NCI-H128 (cell line): Measurements from ENCODE around the gene MAML2.

Experiments
- DNase-seq: peaks from one replicate; lab custom pipeline; 2025; ENCODE audit not compliant: unreplicated experiment; lab: John Stamatoyannopoulos, UW

Gene MAML2

GRCh38 chr11:96160732-96161306 lies 182.2 kb downstream of the MAML2 start:
- no peak for DNase-seq

- no peak for DNase-seq
Measured at GRCh38 chr11:96159968-96160367, 183.0 kb downstream of the MAML2 start.

GRCh38 chr11:96158126-96158525 lies 184.9 kb downstream of the MAML2 start:
- DNase-seq: no peak

GRCh38 chr11:96157517-96157873 lies 185.5 kb downstream of the MAML2 start:
- no peak for DNase-seq

GRCh38 chr11:96156379-96156722 lies 186.6 kb downstream of the MAML2 start:
- DNase-seq: no peak

- DNase-seq: no peak
Measured at GRCh38 chr11:96155627-96156378, 187.2 kb downstream of the MAML2 start.

- DNase-seq: no peak
Measured at GRCh38 chr11:96154802-96155520, 188.0 kb downstream of the MAML2 start.

GRCh38 chr11:96152623-96153022 lies 190.4 kb downstream of the MAML2 start:
- DNase-seq: no peak

GRCh38 chr11:96151501-96151900 lies 191.5 kb downstream of the MAML2 start:
- DNase-seq: no peak

- no peak for DNase-seq
Measured at GRCh38 chr11:96150609-96151008, 192.4 kb downstream of the MAML2 start.

- DNase-seq: no peak
Measured at GRCh38 chr11:96149743-96150555, 193.0 kb downstream of the MAML2 start.

- no peak for DNase-seq
Measured at GRCh38 chr11:96147906-96148486, 195.0 kb downstream of the MAML2 start.

- DNase-seq: no peak
Measured at GRCh38 chr11:96147186-96147585, 195.8 kb downstream of the MAML2 start.

GRCh38 chr11:96146765-96147164 lies 196.2 kb downstream of the MAML2 start:
- DNase-seq: no peak

- no peak for DNase-seq
Measured at GRCh38 chr11:96145163-96145585, 197.8 kb downstream of the MAML2 start.

GRCh38 chr11:96144553-96144952 lies 198.4 kb downstream of the MAML2 start:
- no peak for DNase-seq

GRCh38 chr11:96143041-96143521 lies 199.9 kb downstream of the MAML2 start:
- DNase-seq: no peak

GRCh38 chr11:96141626-96142025 lies 201.4 kb downstream of the MAML2 start:
- no peak for DNase-seq

GRCh38 chr11:96139691-96140090 lies 203.3 kb downstream of the MAML2 start:
- DNase-seq: no peak

- DNase-seq: no peak
Measured at GRCh38 chr11:96137373-96137772, 205.6 kb downstream of the MAML2 start.
